Measurements from ENCODE around the gene SLC6A11.

Gene SLC6A11

DNA sequence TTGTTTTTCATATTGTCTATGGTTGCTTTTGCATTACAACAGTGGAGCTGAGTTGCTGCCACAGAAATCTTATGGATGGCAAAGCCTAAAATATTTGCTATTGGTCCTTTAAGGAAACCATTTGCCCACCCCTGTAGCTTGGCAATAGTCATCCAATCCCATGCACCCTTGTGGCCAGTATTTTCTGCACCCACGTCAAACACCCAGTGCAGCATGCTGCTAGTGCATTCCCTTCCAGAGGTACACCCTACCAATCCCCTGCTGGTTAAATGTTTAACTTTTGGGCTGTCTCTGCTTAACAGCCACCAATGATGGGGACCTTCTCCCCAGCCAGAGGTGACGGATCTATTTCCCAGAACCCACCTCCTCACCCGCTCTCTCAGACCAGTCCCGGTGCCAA, 23.8 kb upstream of the SLC6A11 start:
- no peaks in the 10 kb centered on the region for H3K4me1 ChIP-seq (ENCODE audit: control insufficient read depth, insufficient read depth, low read length)
- H3K9me3 ChIP-seq (ENCODE audit: control insufficient read depth, insufficient read depth, low read length), result no peaks in the 10 kb centered on the region
- H3K36me3 ChIP-seq (ENCODE audit: control insufficient read depth, insufficient read depth, low read length), result no peaks in the 10 kb centered on the region
- no peak overlapping the region for H3K9ac ChIP-seq (ENCODE audit: low read depth, low read length)
- no peaks in the 10 kb centered on the region for H3K27me3 ChIP-seq (ENCODE audit: control insufficient read depth, insufficient read depth, low read length)
- no peak overlapping the region for H3K27ac ChIP-seq (ENCODE audit: low read depth, low read length)
- H3K4me3 ChIP-seq (ENCODE audit: low read depth, low read length), result no peak overlapping the region

GRCh38 chr3:10798600-10799367, 17.2 kb upstream of the SLC6A11 start:
- Histone ChIP-seq H3K36me3 (ENCODE audit: control insufficient read depth, insufficient read depth, low read length) (no peaks in the 10 kb centered on the region), H3K27me3 (ENCODE audit: control insufficient read depth, insufficient read depth, low read length) (peaks cover 11% of the 10 kb centered on the region; the same call in 1 of the 2 replicates), H3K4me3 (ENCODE audit: low read depth, low read length) (no peak overlapping the region), H3K27ac (ENCODE audit: low read depth, low read length) (no peak overlapping the region), H3K9me3 (ENCODE audit: control insufficient read depth, insufficient read depth, low read length) (no peaks in the 10 kb centered on the region), H3K4me1 (ENCODE audit: control insufficient read depth, insufficient read depth, low read length) (no peaks in the 10 kb centered on the region), H3K9ac (ENCODE audit: low read depth, low read length) (no peak overlapping the region)

- no peaks in the 10 kb centered on the region for H3K9me3 ChIP-seq (ENCODE audit: control insufficient read depth, insufficient read depth, low read length)
- H3K9ac ChIP-seq (ENCODE audit: low read depth, low read length), result no peak overlapping the region
- no peaks in the 10 kb centered on the region for H3K4me1 ChIP-seq (ENCODE audit: control insufficient read depth, insufficient read depth, low read length)
- no peaks in the 10 kb centered on the region for H3K27me3 ChIP-seq (ENCODE audit: control insufficient read depth, insufficient read depth, low read length)
- no peak overlapping the region for H3K4me3 ChIP-seq (ENCODE audit: low read depth, low read length)
- no peak overlapping the region for H3K27ac ChIP-seq (ENCODE audit: low read depth, low read length)
- no peaks in the 10 kb centered on the region for H3K36me3 ChIP-seq (ENCODE audit: control insufficient read depth, insufficient read depth, low read length)
Observed at GRCh38 chr3:10804183-10804648, 11.8 kb upstream of the SLC6A11 start.

GRCh38 chr3:10806006-10806405, 10.0 kb upstream of the SLC6A11 start:
- H3K27ac ChIP-seq (ENCODE audit: low read depth, low read length), result no peak overlapping the region
- no peaks in the 10 kb centered on the region for H3K4me1 ChIP-seq (ENCODE audit: control insufficient read depth, insufficient read depth, low read length)
- no peak overlapping the region for H3K4me3 ChIP-seq (ENCODE audit: low read depth, low read length)
- H3K36me3 ChIP-seq (ENCODE audit: control insufficient read depth, insufficient read depth, low read length), result no peaks in the 10 kb centered on the region
- H3K27me3 ChIP-seq (ENCODE audit: control insufficient read depth, insufficient read depth, low read length), result no peaks in the 10 kb centered on the region
- H3K9me3 ChIP-seq (ENCODE audit: control insufficient read depth, insufficient read depth, low read length), result no peaks in the 10 kb centered on the region
- no peak overlapping the region for H3K9ac ChIP-seq (ENCODE audit: low read depth, low read length)

DNA sequence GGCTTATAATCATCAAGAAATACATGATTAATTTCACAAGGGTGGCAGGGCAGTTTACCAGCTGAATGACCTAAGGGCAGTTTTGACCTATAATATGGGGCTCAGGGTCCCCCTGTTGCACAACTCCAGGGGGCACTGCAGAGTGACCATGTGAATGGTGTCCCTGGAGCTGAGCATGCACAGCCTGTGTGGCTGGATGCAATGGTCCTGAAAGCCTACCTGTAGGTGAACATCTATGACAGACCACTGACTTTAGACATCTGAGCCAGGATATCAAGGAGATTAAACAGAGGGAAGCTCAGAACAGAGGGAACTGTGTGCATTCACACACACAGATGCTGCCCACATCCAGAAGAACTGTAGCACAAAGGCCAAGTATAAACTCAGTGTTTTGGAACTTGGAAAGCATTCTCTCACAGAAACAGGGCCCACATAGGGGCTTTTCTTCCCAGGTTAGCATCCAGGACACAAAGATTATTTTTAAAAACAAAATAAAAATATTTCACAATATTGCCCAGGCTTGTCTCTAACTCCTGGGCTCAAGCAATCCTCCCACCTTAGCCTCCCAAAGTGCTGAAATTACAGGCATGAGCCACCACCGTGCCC, 7.8 kb upstream of the SLC6A11 start:
- H3K36me3 ChIP-seq (ENCODE audit: control insufficient read depth, insufficient read depth, low read length), result no peaks in the 10 kb centered on the region

GRCh38 chr3:10808974-10809373, 7.1 kb upstream of the SLC6A11 start:
- Histone ChIP-seq H3K9me3 (ENCODE audit: control insufficient read depth, insufficient read depth, low read length) (no peaks in the 10 kb centered on the region), H3K9ac (ENCODE audit: low read depth, low read length) (no peak overlapping the region), H3K27me3 (ENCODE audit: control insufficient read depth, insufficient read depth, low read length) (no peaks in the 10 kb centered on the region), H3K4me3 (ENCODE audit: low read depth, low read length) (no peak overlapping the region), H3K36me3 (ENCODE audit: control insufficient read depth, insufficient read depth, low read length) (no peaks in the 10 kb centered on the region), H3K4me1 (ENCODE audit: control insufficient read depth, insufficient read depth, low read length) (no peaks in the 10 kb centered on the region), H3K27ac (ENCODE audit: low read depth, low read length) (no peak overlapping the region)

More for the DNA sequence above, 7.8 kb upstream of the SLC6A11 start:
- Histone ChIP-seq H3K4me3 (ENCODE audit: low read depth, low read length) (no peak overlapping the region), H3K9ac (ENCODE audit: low read depth, low read length) (no peak overlapping the region), H3K4me1 (ENCODE audit: control insufficient read depth, insufficient read depth, low read length) (no peaks in the 10 kb centered on the region), H3K9me3 (ENCODE audit: control insufficient read depth, insufficient read depth, low read length) (no peaks in the 10 kb centered on the region), H3K27me3 (ENCODE audit: control insufficient read depth, insufficient read depth, low read length) (no peaks in the 10 kb centered on the region), H3K27ac (ENCODE audit: low read depth, low read length) (no peak overlapping the region)

- Histone ChIP-seq H3K36me3 (ENCODE audit: control insufficient read depth, insufficient read depth, low read length) (no peaks in the 10 kb centered on the region), H3K27me3 (ENCODE audit: control insufficient read depth, insufficient read depth, low read length) (peaks cover 14% of the 10 kb centered on the region), H3K4me3 (ENCODE audit: low read depth, low read length) (no peak overlapping the region), H3K4me1 (ENCODE audit: control insufficient read depth, insufficient read depth, low read length) (no peaks in the 10 kb centered on the region), H3K9ac (ENCODE audit: low read depth, low read length) (no peak overlapping the region), H3K27ac (ENCODE audit: low read depth, low read length) (no peak overlapping the region), H3K9me3 (ENCODE audit: control insufficient read depth, insufficient read depth, low read length) (no peaks in the 10 kb centered on the region)
Observed at GRCh38 chr3:10810376-10810775, 5.7 kb upstream of the SLC6A11 start.

- H3K27ac ChIP-seq (ENCODE audit: low read depth, low read length), result no peak overlapping the region
- H3K36me3 ChIP-seq (ENCODE audit: control insufficient read depth, insufficient read depth, low read length), result no peaks in the 10 kb centered on the region
- H3K9me3 ChIP-seq (ENCODE audit: control insufficient read depth, insufficient read depth, low read length), result no peaks in the 10 kb centered on the region
- no peaks in the 10 kb centered on the region for H3K4me1 ChIP-seq (ENCODE audit: control insufficient read depth, insufficient read depth, low read length)
- H3K27me3 ChIP-seq (ENCODE audit: control insufficient read depth, insufficient read depth, low read length), result peaks cover 43% of the 10 kb centered on the region
- H3K4me3 ChIP-seq (ENCODE audit: low read depth, low read length), result no peak overlapping the region
- no peak overlapping the region for H3K9ac ChIP-seq (ENCODE audit: low read depth, low read length)
Observed at GRCh38 chr3:10813425-10813824, 2.6 kb upstream of the SLC6A11 start.

- no peak overlapping the region for H3K9ac ChIP-seq (ENCODE audit: low read depth, low read length)
- no peaks in the 10 kb centered on the region for H3K9me3 ChIP-seq (ENCODE audit: control insufficient read depth, insufficient read depth, low read length)
- H3K4me1 ChIP-seq (ENCODE audit: control insufficient read depth, insufficient read depth, low read length), result no peaks in the 10 kb centered on the region
- no peak overlapping the region for H3K4me3 ChIP-seq (ENCODE audit: low read depth, low read length)
- no peaks in the 10 kb centered on the region for H3K36me3 ChIP-seq (ENCODE audit: control insufficient read depth, insufficient read depth, low read length)
- no peak overlapping the region for H3K27ac ChIP-seq (ENCODE audit: low read depth, low read length)
- H3K27me3 ChIP-seq (ENCODE audit: control insufficient read depth, insufficient read depth, low read length), result peaks cover 44% of the 10 kb centered on the region
Observed at GRCh38 chr3:10814623-10815022, 1.4 kb upstream of the SLC6A11 start.

DNA sequence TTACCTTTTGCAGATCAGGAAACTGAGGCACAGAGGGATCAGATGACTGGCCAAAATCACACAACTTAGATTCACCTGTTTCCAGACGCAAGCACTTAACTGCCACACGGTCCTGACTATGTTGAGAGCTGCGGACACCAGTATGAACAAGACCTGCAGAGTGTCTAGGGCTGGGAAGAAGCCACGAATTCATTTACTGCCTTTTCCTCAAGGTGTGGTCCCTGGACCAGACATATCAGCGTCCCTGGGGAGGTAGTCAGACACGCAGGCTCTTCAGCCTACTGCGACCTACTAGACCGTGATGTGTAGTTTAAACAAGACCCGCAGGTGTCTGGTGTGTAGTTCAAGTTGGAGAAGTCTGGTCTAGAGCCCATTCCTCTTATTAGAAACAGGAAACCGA, 541 bp upstream of the SLC6A11 start:
- Histone ChIP-seq H3K9me3 (ENCODE audit: control insufficient read depth, insufficient read depth, low read length) (no peaks in the 10 kb centered on the region), H3K4me1 (ENCODE audit: control insufficient read depth, insufficient read depth, low read length) (no peaks in the 10 kb centered on the region), H3K36me3 (ENCODE audit: control insufficient read depth, insufficient read depth, low read length) (no peaks in the 10 kb centered on the region), H3K27ac (ENCODE audit: low read depth, low read length) (no peak overlapping the region), H3K4me3 (ENCODE audit: low read depth, low read length) (peak overlapping the region; percentile 53), H3K27me3 (ENCODE audit: control insufficient read depth, insufficient read depth, low read length) (peaks cover 44% of the 10 kb centered on the region), H3K9ac (ENCODE audit: low read depth, low read length) (no peak overlapping the region)

- Histone ChIP-seq H3K9ac (ENCODE audit: low read depth, low read length) (no peak overlapping the region), H3K27me3 (ENCODE audit: control insufficient read depth, insufficient read depth, low read length) (peaks cover 44% of the 10 kb centered on the region), H3K9me3 (ENCODE audit: control insufficient read depth, insufficient read depth, low read length) (no peaks in the 10 kb centered on the region), H3K4me1 (ENCODE audit: control insufficient read depth, insufficient read depth, low read length) (no peaks in the 10 kb centered on the region), H3K27ac (ENCODE audit: low read depth, low read length) (no peak overlapping the region), H3K4me3 (ENCODE audit: low read depth, low read length) (0 out of 2 replicates have a peak overlapping the region, but pooled peaks have one; percentile 53), H3K36me3 (ENCODE audit: control insufficient read depth, insufficient read depth, low read length) (no peaks in the 10 kb centered on the region)
Observed at GRCh38 chr3:10816863-10817253, 830 bp downstream of the SLC6A11 start.
